HG03103 (cell line): ENCODE results near the gene KLHL1.

Source experiments
- ATAC-seq: cut with Tn5 transposase; IDR thresholded peaks from one replicate; pipeline ENCODE4 v1.9.1; 2021; ENCODE audit warnings: low read depth; ENCODE audit not compliant: unreplicated experiment

The KLHL1 gene

DNA sequence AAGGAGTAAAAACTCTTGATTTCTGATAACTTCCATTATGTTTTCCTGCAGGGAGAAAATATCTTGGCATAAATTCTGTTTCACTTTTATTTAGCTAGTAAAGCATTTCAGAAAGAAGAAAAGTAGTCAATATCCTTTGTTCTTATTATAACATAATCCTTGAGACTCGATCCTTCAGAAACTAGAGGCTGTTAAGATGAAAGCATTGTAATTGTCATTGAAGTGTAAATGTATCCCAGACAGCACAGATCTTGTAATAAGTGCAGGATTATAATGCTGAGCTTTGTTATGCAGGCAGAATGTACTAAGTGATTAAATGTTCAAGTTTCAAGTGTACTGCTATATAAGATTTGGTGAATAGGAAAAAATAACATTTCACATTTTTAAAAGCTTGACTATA, 225.8 kb downstream of the KLHL1 start:
- no peak for ATAC-seq

DNA sequence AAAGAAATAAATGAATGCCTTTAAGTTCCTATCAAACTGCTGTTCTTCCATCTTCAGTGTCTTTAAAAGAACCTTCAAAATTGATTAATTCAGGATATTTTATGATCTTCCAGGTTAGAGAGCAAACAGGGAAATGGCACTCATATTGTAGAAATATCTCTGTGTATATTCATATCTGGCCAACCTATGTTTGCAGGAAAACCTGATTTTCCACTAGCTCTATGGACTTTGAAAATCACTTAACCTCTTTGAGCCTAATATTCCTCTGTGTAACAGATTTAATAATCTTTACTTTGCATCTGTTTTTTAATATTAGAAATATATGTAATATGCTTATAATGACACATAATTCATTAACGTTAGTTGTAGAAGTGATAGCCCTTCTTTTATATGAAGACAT, 228.3 kb downstream of the KLHL1 start:
- no peak for ATAC-seq

DNA sequence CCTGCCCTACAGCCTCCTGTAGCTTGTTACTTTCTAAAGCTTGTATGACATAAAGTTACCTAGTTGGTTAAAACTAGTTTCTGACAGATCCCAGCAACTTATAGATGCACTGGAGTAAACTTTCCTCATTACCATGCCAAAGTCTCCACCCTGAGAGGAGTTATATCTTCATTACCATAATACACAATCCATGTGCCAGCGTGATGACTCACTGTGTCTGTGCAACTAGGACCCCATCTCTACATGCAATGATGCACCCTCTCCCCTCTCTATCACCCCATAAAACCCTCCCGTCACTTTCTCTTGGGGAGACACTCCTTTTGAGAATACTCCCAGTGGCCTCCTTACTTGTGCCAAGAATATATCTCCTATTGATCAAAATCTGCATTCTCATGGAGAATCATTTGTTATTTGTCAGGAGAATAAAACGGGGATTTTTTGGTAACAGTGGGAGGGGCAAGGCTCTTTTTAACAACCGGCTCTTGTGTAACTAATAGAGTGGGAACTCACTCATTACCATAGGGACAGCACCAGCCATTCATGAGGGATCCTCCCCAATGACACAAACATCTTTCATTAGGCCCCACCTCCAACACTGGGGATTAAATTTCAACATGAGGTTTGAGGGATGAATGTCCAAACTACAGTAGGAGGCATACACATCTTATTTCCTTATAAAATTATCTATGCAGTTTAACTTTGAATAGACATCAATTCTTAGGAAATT, 235.8 kb downstream of the KLHL1 start:
- ATAC-seq = no peak

DNA sequence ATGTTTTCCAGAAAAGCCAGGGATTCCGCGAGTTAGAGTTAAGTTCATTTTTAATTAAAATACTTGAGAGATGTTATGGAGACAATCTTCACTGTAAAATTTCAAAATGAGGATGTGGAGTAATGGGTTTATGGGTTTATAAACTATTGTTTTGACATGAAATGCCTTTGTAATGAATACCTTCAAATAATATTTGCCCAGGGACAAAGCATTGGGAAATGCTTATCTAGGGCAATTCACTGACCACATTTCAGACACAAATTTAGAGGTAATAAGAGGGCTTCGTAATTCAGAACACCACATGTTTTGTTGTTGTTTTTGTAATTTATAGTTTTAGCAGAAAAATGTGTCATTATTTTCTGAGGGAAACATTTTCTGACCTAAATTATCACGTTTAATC, 241.7 kb downstream of the KLHL1 start:
- no peak for ATAC-seq

DNA sequence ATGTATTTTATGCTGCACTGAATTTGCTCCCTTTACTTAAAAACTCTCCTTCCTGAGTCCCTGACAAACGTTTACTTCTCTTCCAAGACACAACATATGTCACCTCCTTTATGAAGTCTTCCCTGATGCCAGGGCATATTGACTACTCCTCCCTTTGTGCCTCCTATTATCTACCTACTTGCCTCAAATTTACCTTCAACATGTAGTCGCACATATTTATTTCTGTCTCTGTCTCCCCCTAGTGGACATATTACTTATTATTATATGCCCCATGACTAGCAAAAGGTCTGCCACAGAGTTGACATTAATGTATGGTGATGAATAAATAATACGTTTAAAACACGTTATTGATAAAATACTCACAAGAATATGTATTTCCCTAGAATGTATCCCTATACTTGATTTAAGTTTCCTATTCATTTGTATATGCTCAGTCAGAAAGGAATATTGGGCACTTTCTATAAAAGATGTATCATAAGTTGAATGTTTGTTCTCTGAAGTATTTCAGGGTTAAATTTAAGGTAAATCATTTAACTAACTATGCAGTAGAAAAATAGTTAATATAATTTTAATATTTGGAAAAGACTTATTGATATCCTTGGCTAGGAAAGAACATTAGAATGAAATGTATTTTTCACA, 250.9 kb downstream of the KLHL1 start:
- peak; percentile 92 for ATAC-seq

DNA sequence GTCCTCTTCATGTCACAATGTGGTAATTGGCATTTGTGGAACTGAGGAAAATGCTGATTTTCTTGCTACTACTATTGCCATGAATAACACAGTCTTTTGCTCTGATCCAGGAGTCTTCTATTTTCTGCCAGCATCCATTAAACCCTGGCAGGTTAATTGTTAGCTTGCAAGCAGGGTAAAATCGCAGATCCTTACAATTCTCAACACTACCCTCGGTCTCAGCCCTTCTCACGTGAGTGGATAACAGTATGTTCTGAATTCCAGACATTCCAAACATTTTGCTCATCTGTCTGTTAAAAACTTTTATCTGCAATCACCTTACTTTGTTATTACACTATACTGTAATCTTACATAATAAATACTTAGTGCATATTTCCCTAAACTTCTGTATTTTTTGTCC, 251.9 kb downstream of the KLHL1 start:
- no peak for ATAC-seq

DNA sequence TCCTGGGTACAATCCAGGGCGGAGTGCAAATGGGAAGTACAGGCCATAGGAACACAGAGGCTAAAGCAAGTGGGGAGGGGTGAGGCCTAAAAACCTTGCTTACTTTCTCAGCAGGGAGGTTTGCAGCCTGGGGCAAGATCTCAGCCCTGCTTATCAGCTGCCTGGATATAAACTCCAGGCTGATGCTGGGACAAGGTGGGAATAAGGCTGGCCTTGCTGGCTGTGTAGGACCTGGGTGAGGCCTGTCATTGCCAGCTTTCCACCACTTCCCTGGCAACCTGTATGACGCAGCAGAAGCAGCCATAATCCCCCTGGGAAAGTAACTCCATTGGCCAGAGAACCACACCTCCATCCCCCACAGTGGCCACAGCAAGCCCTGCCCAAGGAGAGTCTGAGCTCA, 279.7 kb downstream of the KLHL1 start:
- ATAC-seq = no peak

DNA sequence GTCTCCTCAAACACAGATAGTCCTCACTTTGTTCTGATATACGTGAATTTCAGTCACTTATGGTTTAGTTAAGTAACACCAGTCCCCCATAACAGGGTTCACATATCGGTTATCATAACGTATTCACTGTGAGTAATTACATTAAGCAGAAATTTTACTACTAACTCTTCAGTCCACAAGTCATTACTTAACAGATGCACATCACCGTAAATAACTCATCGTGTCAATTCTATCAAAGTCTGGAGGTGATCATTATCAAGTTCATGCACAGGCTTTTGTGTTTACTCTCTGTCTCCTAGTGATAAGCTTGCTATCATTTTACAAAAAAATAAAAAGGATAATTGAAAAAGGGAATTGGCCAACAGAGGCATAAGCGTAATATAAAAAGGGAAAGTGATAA, 288.1 kb downstream of the KLHL1 start:
- ATAC-seq = no peak

DNA sequence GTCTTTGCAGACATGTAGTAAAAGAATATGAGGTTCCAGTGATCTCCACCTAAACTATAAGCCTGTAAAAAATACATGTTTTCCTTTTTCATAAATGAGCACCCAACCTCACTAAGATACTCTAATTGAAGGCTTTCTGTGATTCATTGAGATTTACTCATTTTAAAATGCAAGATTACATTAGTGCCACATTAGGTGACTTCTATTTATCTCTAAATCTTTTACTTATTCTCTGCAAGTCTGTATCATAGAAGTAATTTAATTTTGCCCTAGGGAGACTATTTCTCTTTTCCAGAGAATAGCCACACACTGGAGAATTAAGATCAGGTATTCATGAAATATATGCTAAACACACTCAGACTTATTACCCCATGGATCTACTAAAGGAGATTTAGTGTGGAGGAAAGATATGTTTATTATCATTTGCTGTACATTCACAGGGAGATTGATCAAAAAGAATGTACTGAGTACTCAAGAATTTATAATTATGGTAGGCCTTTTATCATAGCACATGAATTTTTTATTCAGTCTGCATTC, 290.9 kb downstream of the KLHL1 start:
- ATAC-seq = no peak

DNA sequence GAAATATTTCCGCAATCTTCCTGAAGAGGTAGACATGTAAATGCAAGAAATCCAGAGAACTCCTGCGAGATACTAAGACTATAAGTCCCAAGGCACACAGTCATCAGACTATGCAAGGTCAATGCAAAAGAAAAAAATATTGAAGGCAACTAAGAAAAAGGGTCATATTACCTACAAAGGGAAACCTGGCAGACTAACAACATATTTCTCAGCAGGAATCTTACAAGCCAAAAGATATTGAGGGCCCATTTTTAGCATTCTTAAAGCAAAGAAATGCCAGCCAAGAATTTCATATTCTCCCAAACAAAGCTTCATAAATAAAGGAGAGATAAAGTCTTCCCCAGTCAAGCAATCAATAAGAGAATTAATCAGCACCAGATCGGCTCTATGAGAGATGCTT, 299.1 kb downstream of the KLHL1 start:
- ATAC-seq = no peak

DNA sequence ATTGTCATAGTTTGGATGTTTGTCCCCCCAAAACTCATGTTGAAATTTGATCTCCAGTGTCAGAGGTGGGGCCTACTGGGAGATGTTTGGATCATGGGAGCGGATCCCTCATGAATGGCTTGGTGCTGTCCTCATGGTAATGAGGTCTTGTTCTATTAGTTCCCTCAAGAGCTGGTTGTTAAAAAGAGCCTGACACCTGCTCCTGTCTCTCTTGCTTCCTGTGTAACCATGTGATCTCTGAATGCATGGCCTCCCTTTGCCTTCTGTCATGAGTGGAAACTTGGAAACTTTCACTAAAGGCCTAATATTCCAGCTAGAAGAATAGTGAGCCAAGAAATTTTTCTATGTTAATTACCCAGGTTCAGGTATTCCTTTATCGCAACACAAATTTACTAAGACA, 312.0 kb downstream of the KLHL1 start:
- ATAC-seq = no peak

DNA sequence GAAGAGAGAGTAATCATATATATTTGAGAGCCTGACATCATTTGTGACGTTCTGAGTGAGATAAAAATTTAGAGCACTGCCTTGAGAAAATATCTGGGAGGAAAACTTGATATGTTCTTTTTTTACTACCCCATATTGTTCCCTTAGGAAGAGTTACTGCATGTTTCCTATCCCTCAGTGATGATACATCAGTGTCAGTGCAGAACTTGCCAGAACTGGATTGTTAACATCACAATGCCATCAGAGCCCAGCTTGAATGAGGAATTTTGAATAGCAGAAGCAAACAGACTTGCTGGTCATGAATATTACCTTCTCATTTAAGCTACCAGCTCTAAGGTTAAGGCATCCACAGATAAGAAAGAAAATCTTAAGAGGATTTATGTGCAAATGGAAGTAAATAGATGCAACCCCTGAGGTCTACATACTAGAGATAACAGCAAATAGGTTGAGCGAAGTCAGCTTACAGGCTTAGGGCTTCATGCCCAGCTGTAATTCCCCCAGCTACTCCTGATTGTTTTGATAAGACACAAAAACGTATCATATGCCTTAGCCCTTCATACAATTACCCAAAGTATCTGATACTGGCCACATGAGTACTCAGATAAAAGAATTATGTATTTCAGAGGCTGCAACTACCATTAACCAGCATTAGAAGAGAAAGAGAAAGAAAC, 314.3 kb downstream of the KLHL1 start:
- no peak for ATAC-seq

DNA sequence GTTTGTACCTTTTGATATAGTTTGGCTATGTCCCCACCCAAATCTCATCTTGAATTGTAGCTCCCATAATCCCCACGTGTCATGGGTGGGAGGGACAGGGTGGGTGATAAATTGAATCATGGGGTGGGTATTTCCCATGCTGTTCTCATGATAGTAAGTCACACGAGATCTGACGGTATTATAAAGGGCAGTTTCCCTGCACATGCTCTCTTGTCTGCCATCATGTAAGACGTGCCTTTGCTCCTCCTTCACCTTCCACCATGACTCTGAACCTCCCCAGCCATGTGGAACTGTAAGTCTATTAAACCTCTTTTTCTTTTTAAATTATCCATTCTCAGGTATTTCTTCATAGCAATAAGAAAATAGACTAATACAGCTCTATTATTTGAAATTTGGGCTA, 331.3 kb downstream of the KLHL1 start:
- ATAC-seq = no peak

DNA sequence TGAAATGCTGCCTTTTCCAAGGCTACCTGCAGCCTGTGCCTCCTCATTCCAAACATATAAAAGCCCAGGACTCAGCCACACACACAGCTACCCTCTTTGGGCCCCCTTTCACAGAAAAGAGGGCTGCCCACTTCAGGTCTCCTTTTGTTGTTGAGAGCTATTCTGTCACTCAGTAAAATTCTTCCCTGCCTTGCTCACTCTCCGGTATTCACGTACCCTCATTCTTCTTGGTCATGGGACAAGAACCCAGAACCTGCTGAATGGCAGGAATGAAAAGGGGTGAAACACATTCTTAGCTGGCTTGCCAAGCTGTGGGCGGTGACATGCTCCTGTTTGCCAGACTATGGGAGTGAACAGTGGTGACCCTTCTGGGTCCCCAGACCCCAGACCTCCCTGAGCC, 338.6 kb downstream of the KLHL1 start:
- ATAC-seq = no peak

DNA sequence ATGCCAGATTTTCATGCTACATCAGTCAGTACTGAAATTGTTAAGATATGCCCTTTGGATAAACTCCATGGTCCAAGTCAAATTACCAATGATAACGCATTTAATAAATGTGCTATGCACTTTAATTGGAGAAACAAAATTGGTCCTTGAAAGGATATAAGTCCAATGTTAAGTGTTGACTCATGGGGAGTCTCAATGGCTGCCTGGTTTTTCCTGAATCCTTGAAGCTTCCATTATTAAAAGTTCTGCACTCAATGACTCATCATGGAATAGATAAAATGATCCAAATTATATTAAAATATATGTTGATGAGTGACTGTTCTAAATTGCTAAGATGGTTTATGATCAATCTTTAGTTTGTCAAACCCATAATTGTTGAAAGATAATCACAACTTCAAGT, 346.7 kb downstream of the KLHL1 start:
- no peak for ATAC-seq

DNA sequence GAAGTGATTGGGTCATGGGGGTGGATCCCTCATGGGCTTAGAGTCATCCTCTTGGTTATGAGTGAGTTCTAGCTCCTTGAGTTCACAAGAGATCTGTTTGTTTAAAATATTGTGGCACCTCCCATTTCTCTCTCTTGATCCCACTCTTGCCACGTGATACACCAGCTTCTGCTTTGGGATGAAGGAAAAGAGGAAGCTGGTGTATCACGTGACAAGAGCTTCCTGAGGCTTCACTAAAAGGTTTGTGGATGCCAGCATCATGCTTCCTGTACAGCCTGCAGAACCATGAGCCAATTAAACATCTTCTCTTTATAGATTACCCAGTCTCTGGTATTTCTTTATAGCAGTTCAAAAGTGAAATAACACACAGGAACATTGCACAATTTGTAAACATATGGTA, 353.2 kb downstream of the KLHL1 start:
- no peak for ATAC-seq

DNA sequence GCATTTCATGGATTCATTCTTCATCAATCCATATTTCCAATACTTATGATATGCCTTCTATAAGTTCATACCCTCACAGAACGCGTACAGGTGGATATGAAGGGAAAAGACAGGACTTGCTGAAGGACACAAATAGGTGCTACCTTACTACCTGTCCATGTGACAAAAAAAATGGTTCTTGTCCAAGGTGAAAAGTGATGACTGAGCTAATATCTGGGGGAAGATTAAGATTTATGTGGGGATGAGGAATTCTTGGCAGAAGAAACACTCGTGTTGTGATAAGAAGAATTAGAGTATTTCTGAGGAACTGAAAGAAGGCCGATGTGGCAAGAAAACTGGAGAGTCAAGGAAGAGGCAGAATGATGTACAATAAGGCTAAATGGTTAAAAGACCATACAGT, 357.0 kb downstream of the KLHL1 start:
- ATAC-seq = no peak

DNA sequence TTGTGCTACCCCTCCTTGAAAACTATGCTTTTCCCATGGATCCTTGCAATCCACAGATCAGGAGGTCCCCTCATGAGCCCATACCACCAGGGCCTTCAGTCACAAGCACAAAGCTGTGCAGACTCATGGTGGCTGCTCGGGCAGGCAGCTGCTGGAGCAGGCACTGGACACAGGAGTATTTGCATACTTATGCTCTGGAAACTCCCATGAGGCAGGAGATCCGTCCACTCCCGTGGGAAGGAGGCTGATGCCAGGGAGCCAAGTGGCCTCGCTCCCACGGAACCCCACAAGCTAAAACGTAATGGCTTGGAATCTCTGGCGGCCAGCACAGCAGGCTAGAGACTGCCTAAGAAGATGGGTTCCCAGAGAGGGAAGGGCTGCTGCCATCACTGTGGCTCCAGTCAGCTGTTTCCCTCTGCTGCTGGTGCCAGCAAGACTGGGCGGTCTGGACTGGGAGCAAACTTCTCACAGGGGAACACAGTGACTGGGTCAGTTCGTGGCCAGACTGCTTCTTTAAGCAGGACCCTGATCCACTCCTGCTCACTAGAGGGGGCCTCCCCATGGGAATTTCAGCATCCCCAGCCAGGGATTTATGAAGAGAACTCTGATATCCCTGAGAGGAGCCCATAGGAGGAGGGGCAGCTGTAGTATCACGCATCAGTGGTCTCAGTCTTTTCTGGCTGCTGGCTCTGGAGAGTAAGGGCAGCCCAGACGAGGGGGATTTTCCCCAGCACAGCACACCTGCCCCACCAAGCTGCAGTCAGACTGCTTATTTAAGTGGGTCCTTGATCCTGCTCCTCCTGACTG, 370.9 kb downstream of the KLHL1 start:
- no peak for ATAC-seq

DNA sequence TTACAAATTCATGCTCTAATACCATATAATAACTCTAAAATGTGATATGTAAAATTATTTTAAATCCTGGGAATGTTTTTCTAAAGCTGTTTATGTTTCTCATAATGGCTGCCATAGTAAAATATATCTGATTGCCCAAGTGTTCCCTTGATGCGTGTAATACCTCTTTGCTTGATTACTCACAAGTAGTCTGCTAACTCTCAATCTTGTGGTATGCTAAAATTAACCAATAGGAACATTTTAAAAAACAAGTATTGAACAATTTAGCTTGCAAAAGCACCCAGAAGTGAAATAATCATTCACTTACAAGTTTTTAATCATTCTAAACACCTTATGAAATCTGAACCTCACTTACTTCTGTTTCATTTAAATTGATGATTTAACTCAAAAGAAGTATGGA, 386.6 kb downstream of the KLHL1 start:
- no peak for ATAC-seq

DNA sequence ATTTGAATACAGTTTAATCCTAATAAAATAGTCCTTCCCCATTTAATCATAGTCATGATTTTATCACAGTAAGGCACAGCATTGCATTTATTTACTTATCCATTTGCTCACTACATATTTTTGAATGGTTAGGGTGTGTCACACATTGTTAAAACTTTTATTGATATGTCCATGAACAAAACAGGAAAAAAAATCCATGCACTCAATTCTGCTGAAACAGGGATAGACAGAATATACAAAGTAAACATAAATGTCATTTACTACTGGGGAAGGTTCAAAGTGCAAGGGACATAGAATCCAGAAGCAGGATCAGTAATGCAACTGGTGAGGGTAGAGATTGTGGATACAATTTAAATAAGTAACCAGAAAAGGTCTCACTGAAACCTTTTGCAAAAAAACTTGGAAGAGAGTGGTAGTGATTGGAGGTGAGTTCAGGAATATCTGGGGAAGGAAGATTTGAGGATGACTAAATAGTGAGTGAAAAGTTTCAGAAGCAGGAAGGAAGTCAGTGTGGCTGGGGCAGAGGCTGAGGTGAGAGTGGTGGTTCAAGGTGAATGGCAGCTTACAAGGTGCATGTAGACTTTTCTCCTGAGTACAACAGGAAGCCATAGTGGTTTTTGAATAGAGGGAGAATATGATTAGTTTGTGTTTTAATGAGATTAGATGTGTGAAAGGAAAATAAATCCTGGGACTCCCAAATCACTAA, 387.8 kb downstream of the KLHL1 start:
- ATAC-seq = no peak
